IPS-15b (cell line): ENCODE measurements around the gene CHRND.
"Not testable (repeated sequence)": the region's sequence is repeated elsewhere in the genome, so short reads cannot be mapped to it uniquely, and the experiment has no call there.

Experiments
- H3K27me3 ChIP-seq: one replicate; pipeline ENCODE4 v1.6.1; 2013; ENCODE audit warnings: low read length; ENCODE audit not compliant: control insufficient read depth, insufficient read depth
- H3K36me3 ChIP-seq: one replicate; pipeline ENCODE4 v1.6.1; 2013; ENCODE audit warnings: low read length; ENCODE audit not compliant: control insufficient read depth, insufficient read depth
- H3K4me1 ChIP-seq: one replicate; pipeline ENCODE4 v1.6.1; 2013; ENCODE audit warnings: mild to moderate bottlenecking, low read length; ENCODE audit not compliant: control insufficient read depth, insufficient read depth
- H3K4me3 ChIP-seq: one replicate; pipeline ENCODE4 v1.5.1; 2013; ENCODE audit warnings: low read depth, low read length
- H3K9ac ChIP-seq: one replicate; pipeline ENCODE4 v1.6.1; 2013; ENCODE audit warnings: low read depth, mild to moderate bottlenecking, low read length
- H3K9me3 ChIP-seq: one replicate; pipeline ENCODE4 v1.6.1; 2013; ENCODE audit warnings: mild to moderate bottlenecking, low read length; ENCODE audit not compliant: control insufficient read depth, insufficient read depth

The CHRND gene

DNA sequence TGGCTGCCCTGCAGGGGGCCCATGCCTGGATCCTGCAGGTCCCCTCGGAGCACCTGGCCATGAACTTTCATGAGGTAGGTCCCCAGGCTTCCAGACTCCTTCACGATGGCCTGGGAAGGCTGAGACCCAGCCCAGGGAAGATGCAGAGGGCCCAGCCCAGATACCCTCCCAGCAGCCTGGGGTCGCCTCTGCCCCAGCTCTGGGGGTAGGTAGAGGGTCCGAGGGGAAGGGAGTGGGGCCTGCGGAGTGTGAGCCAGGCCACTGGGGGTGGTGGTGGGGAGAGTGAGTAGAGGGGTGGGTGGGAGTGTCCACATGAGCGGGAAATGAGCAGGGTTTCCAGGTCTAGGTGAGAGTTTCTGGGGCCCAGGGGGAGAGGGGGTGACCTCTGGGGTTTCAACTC is 1.2 kb upstream of the CHRND start:
- H3K4me3 ChIP-seq: no peak overlapping the region
- peaks cover 29% of the 10 kb centered on the region for H3K27me3 ChIP-seq
- no peaks in the 10 kb centered on the region for H3K4me1 ChIP-seq
- H3K9ac ChIP-seq: no peak overlapping the region
- H3K36me3 ChIP-seq: no peaks in the 10 kb centered on the region
- no peaks in the 10 kb centered on the region for H3K9me3 ChIP-seq

GRCh38 chr2:232525199-232525598 is 761 bp upstream of the CHRND start:
- H3K4me3 ChIP-seq: no peak overlapping the region
- H3K36me3 ChIP-seq: no peaks in the 10 kb centered on the region
- H3K9me3 ChIP-seq: no peaks in the 10 kb centered on the region
- no peaks in the 10 kb centered on the region for H3K4me1 ChIP-seq
- peaks cover 29% of the 10 kb centered on the region for H3K27me3 ChIP-seq
- H3K9ac ChIP-seq: no peak overlapping the region

DNA sequence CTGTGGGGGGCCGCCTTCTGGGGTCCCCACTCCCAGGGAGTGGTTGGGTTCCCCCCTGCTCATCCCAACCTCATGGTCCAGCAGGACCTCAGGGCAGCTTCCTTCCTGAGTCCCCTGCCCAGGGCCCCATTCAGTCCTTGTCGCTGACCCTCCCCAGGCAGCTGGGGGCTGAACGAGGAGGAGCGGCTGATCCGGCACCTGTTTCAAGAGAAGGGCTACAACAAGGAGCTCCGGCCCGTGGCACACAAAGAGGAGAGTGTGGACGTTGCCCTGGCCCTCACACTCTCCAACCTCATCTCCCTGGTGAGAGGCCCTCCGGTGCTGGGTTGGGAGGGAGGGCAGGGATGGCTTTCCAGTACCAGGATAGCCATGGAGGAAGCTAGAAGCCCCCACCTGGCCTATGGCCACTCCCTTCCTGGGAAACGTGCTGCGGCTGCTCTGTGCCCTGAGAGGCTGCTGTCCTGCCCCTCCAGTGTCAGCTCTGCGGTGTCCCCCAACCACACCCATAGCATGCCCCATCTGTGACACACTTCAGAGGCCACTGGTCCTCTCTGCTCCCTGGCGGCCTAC is 497 bp downstream of the CHRND start:
- Histone ChIP-seq H3K4me1 (no peaks in the 10 kb centered on the region), H3K9ac (no peak overlapping the region)

DNA sequence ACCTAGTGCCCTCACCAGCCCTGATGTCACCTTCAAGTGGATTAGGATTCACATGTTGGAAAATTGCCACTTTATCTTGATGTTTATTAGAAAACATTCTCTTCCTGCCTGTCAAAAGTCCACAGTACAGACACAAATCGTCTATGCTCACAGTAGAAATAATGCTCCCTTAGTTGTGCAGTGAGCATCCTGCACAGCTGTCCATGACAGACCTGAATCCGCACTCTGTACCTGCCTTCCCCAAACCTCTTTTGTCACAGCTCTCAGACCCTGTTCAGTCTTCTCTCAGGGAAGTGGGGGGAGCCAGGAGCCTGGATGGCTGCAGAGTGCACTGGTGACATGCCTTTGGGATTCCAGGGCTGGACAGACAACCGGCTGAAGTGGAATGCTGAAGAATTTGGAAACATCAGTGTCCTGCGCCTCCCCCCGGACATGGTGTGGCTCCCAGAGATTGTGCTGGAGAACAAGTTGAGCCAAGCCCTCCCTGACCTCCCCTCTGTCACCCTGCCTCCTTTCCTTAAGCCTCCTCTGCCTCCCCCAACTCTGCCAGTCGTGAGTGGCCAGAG is 2.0 kb downstream of the CHRND start:
- no peak overlapping the region for H3K4me3 ChIP-seq
- H3K9ac ChIP-seq: no peak overlapping the region
- H3K4me1 ChIP-seq: no peaks in the 10 kb centered on the region
- H3K36me3 ChIP-seq: no peaks in the 10 kb centered on the region
- peaks cover 15% of the 10 kb centered on the region for H3K27me3 ChIP-seq
- H3K9me3 ChIP-seq: no peaks in the 10 kb centered on the region

More for the DNA sequence above, 497 bp downstream of the CHRND start:
- Histone ChIP-seq H3K27me3 (peaks cover 22% of the 10 kb centered on the region), H3K4me3 (no peak overlapping the region), H3K36me3 (no peaks in the 10 kb centered on the region), H3K9me3 (no peaks in the 10 kb centered on the region)

DNA sequence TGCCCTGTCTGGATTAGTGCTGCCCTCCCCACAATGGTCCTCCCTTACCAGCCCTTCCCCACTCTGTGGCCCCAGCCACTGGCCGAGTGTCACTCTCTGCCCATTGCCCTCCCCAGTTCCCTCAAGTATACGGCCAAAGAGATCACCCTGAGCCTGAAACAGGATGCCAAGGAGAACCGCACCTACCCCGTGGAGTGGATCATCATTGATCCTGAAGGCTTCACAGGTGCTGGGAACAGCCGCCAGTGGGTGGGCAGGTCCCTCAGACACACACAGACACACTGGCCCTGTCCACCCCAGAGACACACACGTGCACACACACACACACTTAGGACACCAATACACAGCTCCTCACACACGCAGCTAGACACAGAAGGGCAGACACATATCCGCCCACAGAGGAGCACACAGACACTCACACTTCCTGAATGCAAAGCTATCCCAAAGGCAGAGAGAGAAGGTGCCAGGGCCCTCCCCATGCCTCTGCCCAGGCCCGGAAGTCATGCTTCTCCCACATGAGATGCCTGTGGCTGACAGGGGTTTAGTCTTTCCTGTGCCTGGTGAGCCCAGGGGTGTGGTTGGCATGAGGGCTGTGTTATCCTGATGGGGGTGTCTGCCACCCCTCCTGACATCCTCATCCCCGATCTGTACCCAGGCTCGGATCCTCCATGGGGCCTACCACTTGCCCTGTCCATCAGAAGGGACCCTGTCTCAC is 2.9 kb downstream of the CHRND start:
- H3K4me1 ChIP-seq: no peaks in the 10 kb centered on the region
- no peaks in the 10 kb centered on the region for H3K9me3 ChIP-seq
- no peak overlapping the region for H3K4me3 ChIP-seq
- H3K36me3 ChIP-seq: no peaks in the 10 kb centered on the region
- H3K9ac ChIP-seq: no peak overlapping the region
- H3K27me3 ChIP-seq: peaks cover 5% of the 10 kb centered on the region

- Histone ChIP-seq H3K4me3 (no peak overlapping the region), H3K9me3 (no peaks in the 10 kb centered on the region), H3K36me3 (no peaks in the 10 kb centered on the region), H3K27me3 (no peaks in the 10 kb centered on the region), H3K4me1 (no peaks in the 10 kb centered on the region), H3K9ac (no peak overlapping the region)
Measured at GRCh38 chr2:232529806-232530547, 4.0 kb downstream of the CHRND start.

- H3K4me3 ChIP-seq: no peak overlapping the region
- no peak overlapping the region for H3K9ac ChIP-seq
- no peaks in the 10 kb centered on the region for H3K27me3 ChIP-seq
- no peaks in the 10 kb centered on the region for H3K9me3 ChIP-seq
- H3K36me3 ChIP-seq: no peaks in the 10 kb centered on the region
- H3K4me1 ChIP-seq: no peaks in the 10 kb centered on the region
Measured at GRCh38 chr2:232530626-232531260, 4.8 kb downstream of the CHRND start.

- no peak overlapping the region for H3K9ac ChIP-seq
- H3K9me3 ChIP-seq: no peaks in the 10 kb centered on the region
- no peaks in the 10 kb centered on the region for H3K27me3 ChIP-seq
- no peaks in the 10 kb centered on the region for H3K36me3 ChIP-seq
- no peak overlapping the region for H3K4me3 ChIP-seq
- no peaks in the 10 kb centered on the region for H3K4me1 ChIP-seq
Measured at GRCh38 chr2:232532419-232532818, 6.5 kb downstream of the CHRND start.

- not testable (repeated sequence) for H3K36me3 ChIP-seq, H3K9ac ChIP-seq, H3K9me3 ChIP-seq, H3K4me1 ChIP-seq, H3K27me3 ChIP-seq, H3K4me3 ChIP-seq
Measured at GRCh38 chr2:232532821-232533220, 6.9 kb downstream of the CHRND start.

- peaks cover 5% of the 10 kb centered on the region for H3K4me1 ChIP-seq
- no peak overlapping the region for H3K9ac ChIP-seq
Measured at GRCh38 chr2:232533944-232534710, 8.2 kb downstream of the CHRND start.

More at GRCh38 chr2:232533944-232534710, 8.2 kb downstream of the CHRND start:
- Histone ChIP-seq H3K27me3 (no peaks in the 10 kb centered on the region), H3K4me3 (no peak overlapping the region), H3K9me3 (no peaks in the 10 kb centered on the region), H3K36me3 (no peaks in the 10 kb centered on the region)
